Immature natural killer cell (primary cell): ENCODE results near the gene GPR21. TPM values are rescaled to one million over a fixed set of nuclear protein-coding genes. Genes with fewer than 3 reads are reported as not detected.

Source experiments
- DNase-seq, 3 donors: peaks; one replicate each; pipeline ENCODE4 v3.0.0; 2022; ENCODE audit warnings: mixed read lengths in 1 of 3
- H3K27ac Mint-ChIP-seq, 6 donors: one replicate each; pipeline ENCODE4 v1.8.0; 2020; ENCODE audit warnings: mixed read lengths in 6 of 6, mild to moderate bottlenecking in 5 of 6, inconsistent platforms in 4 of 6, moderate library complexity in 3 of 6
- H3K27me3 Mint-ChIP-seq, 3 donors: one replicate each; pipeline ENCODE4 v1.8.0; 2020 to 2021; ENCODE audit warnings: low read depth in 3 of 3, mild to moderate bottlenecking in 3 of 3, mixed read lengths in 3 of 3, moderate library complexity in 3 of 3, inconsistent platforms in 1 of 3
- H3K36me3 Mint-ChIP-seq, 3 donors: one replicate each; pipeline ENCODE4 v1.8.0; 2020; ENCODE audit warnings: mixed read lengths in 3 of 3, inconsistent platforms in 2 of 3, mild to moderate bottlenecking in 2 of 3
- H3K4me1 Mint-ChIP-seq, 2 donors: one replicate each; pipeline ENCODE4 v1.8.0; 2020; ENCODE audit warnings: inconsistent platforms in 2 of 2, mild to moderate bottlenecking in 2 of 2, mixed read lengths in 2 of 2, moderate library complexity in 1 of 2
- H3K4me3 Mint-ChIP-seq, 5 donors: one replicate each; pipeline ENCODE4 v1.8.0; 2020; ENCODE audit warnings: mild to moderate bottlenecking in 5 of 5, mixed read lengths in 5 of 5, inconsistent platforms in 3 of 5, moderate library complexity in 3 of 5
- H3K9me3 Mint-ChIP-seq, 6 donors: one replicate each; pipeline ENCODE4 v1.8.0; 2020; ENCODE audit warnings: mild to moderate bottlenecking in 6 of 6, mixed read lengths in 6 of 6, inconsistent platforms in 4 of 6, moderate library complexity in 3 of 6
- polyA plus RNA-seq, 3 donors: library from polyadenylated mRNA; unstranded; fragments of 300-500 nt; fragmentation: Illumina TruSeq; gene quantifications; one replicate each; pipeline ENCODE4 v1.2.3, GENCODE V29; 2021

Gene GPR21
- polyA plus RNA-seq: not detected

GRCh38 chr9:123033352-123033751 is at the start of gene GPR21:
Gene GPR21, plus strand, starts transcription at chr9:123033667. Its CDS starts 900 bp downstream, at chr9:123034567.
- Mint-ChIP-seq H3K36me3 (peaks cover 5 to 17% (median 14%) of the 10 kb centered on the region in 3 donors), H3K27me3 (no peaks in the 10 kb centered on the region)

GRCh38 chr9:122986010-122986409 is 47.5 kb upstream of the GPR21 start:
- H3K27ac Mint-ChIP-seq: no peak overlapping the region

More at GRCh38 chr9:123033352-123033751, at the start of gene GPR21:
- no peak for DNase-seq
- peaks cover 0 to 3% of the 10 kb centered on the region in 2 donors for H3K4me1 Mint-ChIP-seq
- H3K4me3 Mint-ChIP-seq: no peak within 1 kb of the TSS
- peak within 1 kb of the TSS in 2 of 6 donors; percentile 43 to 68 for H3K27ac Mint-ChIP-seq
- no peaks in the 10 kb centered on the region for H3K9me3 Mint-ChIP-seq

DNA sequence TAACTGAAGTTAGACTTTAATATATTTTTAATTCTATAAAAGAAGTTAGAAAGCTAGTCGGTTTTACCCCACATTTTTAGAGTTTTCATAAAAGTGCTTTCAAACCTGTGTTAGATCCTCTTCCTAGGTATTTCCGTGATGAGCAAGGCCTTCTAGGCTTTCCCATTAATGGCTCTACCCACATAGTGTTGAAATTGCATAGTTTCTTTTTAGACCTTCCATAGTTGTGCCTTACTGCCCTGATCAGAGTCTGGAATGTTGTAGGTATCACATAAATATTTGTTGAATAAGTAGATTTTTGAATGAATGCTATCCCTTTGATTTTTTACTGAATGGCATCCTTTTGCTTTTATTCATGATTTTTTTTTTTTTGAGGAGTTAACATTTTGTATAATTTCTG is 45.3 kb upstream of the GPR21 start:
- no peak overlapping the region for H3K27ac Mint-ChIP-seq
- H3K27me3 Mint-ChIP-seq: no peaks in the 10 kb centered on the region
- peaks cover 7 to 9% of the 10 kb centered on the region in 2 donors for H3K4me1 Mint-ChIP-seq
- no peaks in the 10 kb centered on the region for H3K9me3 Mint-ChIP-seq
- no peak for DNase-seq
- peaks cover 4 to 8% (median 5%) of the 10 kb centered on the region in 3 donors for H3K36me3 Mint-ChIP-seq
- H3K4me3 Mint-ChIP-seq: no peak overlapping the region

More at GRCh38 chr9:122986010-122986409, 47.5 kb upstream of the GPR21 start:
- Mint-ChIP-seq H3K9me3 (no peaks in the 10 kb centered on the region), H3K4me1 (peaks cover 7 to 9% of the 10 kb centered on the region in 2 donors), H3K27me3 (no peaks in the 10 kb centered on the region), H3K36me3 (peaks cover 4 to 8% (median 5%) of the 10 kb centered on the region in 3 donors), H3K4me3 (no peak overlapping the region)
- no peak for DNase-seq

DNA sequence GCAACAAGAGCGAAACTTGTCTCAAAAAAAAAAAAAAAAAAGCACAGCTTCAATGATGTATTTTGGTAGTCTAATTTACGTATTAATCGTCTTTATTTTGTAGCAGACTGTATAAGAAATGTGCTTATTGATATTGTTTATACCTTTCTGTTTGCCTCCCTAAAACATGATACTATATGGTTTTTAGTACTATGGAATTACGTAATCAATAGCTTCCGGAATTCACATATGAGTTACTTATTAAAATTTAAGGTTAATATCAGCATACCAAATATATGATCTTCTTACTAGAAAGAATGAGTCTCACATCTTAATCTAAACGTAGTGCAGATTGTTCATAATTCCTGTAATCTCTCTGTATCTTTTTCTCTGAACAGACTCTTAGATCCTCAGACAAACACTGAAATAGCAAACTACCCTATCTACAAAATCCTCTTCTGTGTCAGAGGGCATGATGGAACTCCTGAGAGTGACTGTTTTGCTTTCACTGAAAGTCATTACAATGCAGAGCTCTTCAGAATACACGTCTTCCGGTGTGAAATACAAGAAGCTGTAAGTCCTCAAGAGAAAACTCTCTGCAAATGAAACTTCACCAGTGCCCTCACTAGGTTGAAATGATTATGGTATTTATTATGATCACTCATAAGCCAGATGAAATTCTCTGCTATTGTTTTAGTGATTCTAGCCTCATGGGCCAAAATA is 44.4 kb upstream of the GPR21 start:
- Mint-ChIP-seq H3K9me3 (no peaks in the 10 kb centered on the region), H3K27me3 (no peaks in the 10 kb centered on the region), H3K4me3 (peak overlapping the region in 1 of 5 donors; percentile 2), H3K27ac (peak overlapping the region; percentile 7 to 88 (median 44)), H3K4me1 (peaks cover 7 to 9% of the 10 kb centered on the region in 2 donors), H3K36me3 (peaks cover 4 to 8% (median 6%) of the 10 kb centered on the region in 3 donors)
- peak in 2 of 3 donors; percentile 2 to 6 for DNase-seq

GRCh38 chr9:122991370-122991830 is 42.1 kb upstream of the GPR21 start:
- Mint-ChIP-seq H3K4me1 (peaks cover 7 to 9% of the 10 kb centered on the region in 2 donors), H3K4me3 (no peak overlapping the region), H3K27me3 (no peaks in the 10 kb centered on the region), H3K27ac (no peak overlapping the region), H3K9me3 (no peaks in the 10 kb centered on the region), H3K36me3 (peaks cover 0 to 5% (median 3%) of the 10 kb centered on the region in 3 donors)
- peak; percentile 5 to 24 (median 7) for DNase-seq

DNA sequence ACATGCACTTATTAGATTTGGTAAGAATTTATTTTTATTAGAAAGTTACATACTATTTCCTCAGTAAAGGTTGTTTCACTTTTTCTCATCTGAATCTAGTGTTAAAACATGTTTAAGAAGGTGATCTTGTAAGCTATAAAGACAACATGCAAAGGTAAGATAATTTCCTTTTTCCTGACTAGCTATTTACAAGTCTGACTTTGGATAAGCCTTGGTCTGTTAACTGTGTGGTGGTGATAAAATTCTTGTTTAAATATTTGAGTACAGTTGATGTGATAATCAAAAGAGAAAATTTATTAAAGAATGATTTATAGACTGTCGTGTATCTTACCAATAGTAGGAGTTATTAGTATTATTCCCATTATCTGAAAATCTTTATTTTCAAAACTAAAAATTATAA is 36.9 kb upstream of the GPR21 start:
- H3K27ac Mint-ChIP-seq: no peak overlapping the region
- no peak for DNase-seq
- H3K36me3 Mint-ChIP-seq: peaks cover 16 to 46% (median 31%) of the 10 kb centered on the region in 3 donors
- no peaks in the 10 kb centered on the region for H3K27me3 Mint-ChIP-seq
- no peaks in the 10 kb centered on the region for H3K9me3 Mint-ChIP-seq
- H3K4me1 Mint-ChIP-seq: no peaks in the 10 kb centered on the region
- H3K4me3 Mint-ChIP-seq: no peak overlapping the region

DNA sequence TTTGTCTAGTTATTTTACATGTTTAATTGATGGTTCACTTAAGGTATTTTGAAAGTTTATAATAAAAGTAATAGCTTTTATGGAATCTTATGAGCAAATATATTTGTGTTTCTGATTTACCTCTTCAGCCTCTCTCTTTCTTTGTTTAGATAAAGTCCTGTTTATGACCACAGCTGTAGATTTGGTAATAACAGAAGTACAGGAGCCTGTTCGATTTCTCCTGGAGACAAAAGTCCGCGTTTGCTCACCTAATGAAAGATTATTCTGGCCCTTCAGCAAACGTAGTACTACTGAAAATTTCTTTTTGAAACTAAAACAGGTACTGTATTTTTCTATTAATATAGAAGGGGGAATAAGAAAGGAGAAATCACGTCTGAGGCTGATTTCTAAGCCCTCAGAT is 35.0 kb upstream of the GPR21 start:
- no peak overlapping the region for H3K27ac Mint-ChIP-seq
- no peak overlapping the region for H3K4me3 Mint-ChIP-seq
- peaks cover 16 to 49% (median 31%) of the 10 kb centered on the region in 3 donors for H3K36me3 Mint-ChIP-seq
- no peaks in the 10 kb centered on the region for H3K4me1 Mint-ChIP-seq
- H3K27me3 Mint-ChIP-seq: no peaks in the 10 kb centered on the region
- no peaks in the 10 kb centered on the region for H3K9me3 Mint-ChIP-seq
- DNase-seq: no peak

- Mint-ChIP-seq H3K27ac (no peak overlapping the region), H3K4me3 (no peak overlapping the region), H3K9me3 (no peaks in the 10 kb centered on the region), H3K36me3 (peaks cover 16 to 51% (median 27%) of the 10 kb centered on the region in 3 donors), H3K4me1 (no peaks in the 10 kb centered on the region), H3K27me3 (no peaks in the 10 kb centered on the region)
- no peak for DNase-seq
Measured at GRCh38 chr9:123000371-123001068, 32.9 kb upstream of the GPR21 start.

- no peak for DNase-seq
- Mint-ChIP-seq H3K36me3 (peaks cover 11 to 42% (median 19%) of the 10 kb centered on the region in 3 donors), H3K9me3 (no peaks in the 10 kb centered on the region), H3K27me3 (no peaks in the 10 kb centered on the region), H3K4me3 (no peak overlapping the region), H3K4me1 (no peaks in the 10 kb centered on the region), H3K27ac (no peak overlapping the region)
Measured at GRCh38 chr9:123002754-123003153, 30.7 kb upstream of the GPR21 start.

DNA sequence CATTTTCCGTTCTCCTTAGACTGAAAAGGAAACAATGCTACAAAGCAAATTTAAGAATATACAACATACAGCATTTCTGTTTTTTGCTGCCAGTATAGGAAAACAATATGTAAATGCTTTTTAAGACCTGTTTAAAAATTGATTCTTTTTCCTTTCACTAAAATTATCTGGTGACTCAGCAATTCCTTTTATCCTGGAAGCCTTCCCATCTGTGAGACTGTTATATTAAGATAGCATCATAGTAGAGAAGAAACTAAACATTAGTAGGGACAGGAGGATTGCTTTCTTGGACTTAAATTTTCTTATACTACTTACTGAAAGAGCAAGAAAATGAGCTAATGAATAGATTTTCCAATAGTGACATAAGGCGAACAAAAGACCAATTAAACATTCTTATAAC is 30.0 kb upstream of the GPR21 start:
- no peak for DNase-seq
- Mint-ChIP-seq H3K9me3 (no peaks in the 10 kb centered on the region), H3K36me3 (peaks cover 11 to 35% (median 18%) of the 10 kb centered on the region in 3 donors), H3K27ac (no peak overlapping the region), H3K27me3 (no peaks in the 10 kb centered on the region), H3K4me1 (no peaks in the 10 kb centered on the region), H3K4me3 (no peak overlapping the region)

DNA sequence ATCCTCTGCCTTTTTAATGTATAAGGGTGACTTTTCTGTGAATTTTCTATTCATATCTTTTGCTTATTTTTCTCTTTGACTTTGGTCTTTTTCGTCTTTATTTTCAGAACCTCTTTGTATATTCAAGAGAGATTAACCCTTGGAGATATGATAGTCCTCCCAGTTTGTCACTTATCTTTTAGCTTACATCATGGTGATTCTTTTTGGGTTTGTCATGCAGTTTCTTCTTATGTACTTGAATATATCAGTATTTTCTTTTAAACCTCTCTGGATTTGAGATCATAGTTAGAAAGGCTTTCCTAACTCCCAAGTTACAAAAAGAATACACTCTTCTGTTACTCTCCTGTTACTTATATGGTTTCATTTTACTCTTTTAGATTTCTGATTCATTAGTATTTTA is 27.5 kb upstream of the GPR21 start:
- DNase-seq: no peak
- Mint-ChIP-seq H3K4me1 (no peaks in the 10 kb centered on the region), H3K27me3 (no peaks in the 10 kb centered on the region), H3K4me3 (no peak overlapping the region), H3K27ac (peak overlapping the region in 1 of 6 donors; percentile 36), H3K36me3 (peaks cover 0 to 14% (median under 1%) of the 10 kb centered on the region in 3 donors), H3K9me3 (no peaks in the 10 kb centered on the region)

- H3K27ac Mint-ChIP-seq: no peak overlapping the region
- no peaks in the 10 kb centered on the region for H3K27me3 Mint-ChIP-seq
- H3K4me3 Mint-ChIP-seq: no peak overlapping the region
- H3K4me1 Mint-ChIP-seq: no peaks in the 10 kb centered on the region
- H3K9me3 Mint-ChIP-seq: no peaks in the 10 kb centered on the region
- peaks cover 6 to 19% (median 9%) of the 10 kb centered on the region in 3 donors for H3K36me3 Mint-ChIP-seq
- no peak for DNase-seq
Measured at GRCh38 chr9:123007269-123007668, 26.2 kb upstream of the GPR21 start.

- no peak overlapping the region for H3K4me3 Mint-ChIP-seq
- no peaks in the 10 kb centered on the region for H3K9me3 Mint-ChIP-seq
- no peaks in the 10 kb centered on the region for H3K27me3 Mint-ChIP-seq
- no peaks in the 10 kb centered on the region for H3K4me1 Mint-ChIP-seq
- no peak for DNase-seq
- H3K27ac Mint-ChIP-seq: peak overlapping the region in 1 of 6 donors; percentile 5
- H3K36me3 Mint-ChIP-seq: peaks cover 12 to 24% (median 14%) of the 10 kb centered on the region in 3 donors
Measured at GRCh38 chr9:123008909-123009308, 24.6 kb upstream of the GPR21 start.

DNA sequence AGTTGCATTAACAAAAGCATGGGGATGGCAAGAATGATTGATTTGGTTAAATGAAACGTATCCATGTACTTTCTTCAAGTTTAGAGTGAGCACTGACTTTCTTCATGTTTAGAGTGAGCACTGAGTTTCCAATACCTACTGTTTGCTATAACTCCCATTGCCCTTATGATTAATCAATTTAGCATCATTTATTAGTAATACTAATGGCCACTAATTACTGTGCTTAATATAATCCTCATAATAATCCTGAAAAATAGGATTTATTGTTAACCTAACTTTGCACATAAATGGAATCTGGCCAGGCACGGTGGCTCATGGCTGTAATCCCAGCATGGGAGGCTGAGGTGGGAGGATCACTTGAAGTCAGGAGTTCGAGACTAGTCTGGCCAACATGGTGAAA is 22.1 kb upstream of the GPR21 start:
- Mint-ChIP-seq H3K36me3 (peaks cover 26 to 31% (median 27%) of the 10 kb centered on the region in 3 donors), H3K4me3 (no peak overlapping the region), H3K4me1 (no peaks in the 10 kb centered on the region), H3K9me3 (no peaks in the 10 kb centered on the region), H3K27me3 (no peaks in the 10 kb centered on the region), H3K27ac (no peak overlapping the region)
- DNase-seq: no peak
